ENCODE data around the gene ZBED6. TPM values are rescaled to one million over a fixed set of nuclear protein-coding genes. Genes with fewer than 3 reads are reported as not detected.

The ZBED6 gene, protein sequence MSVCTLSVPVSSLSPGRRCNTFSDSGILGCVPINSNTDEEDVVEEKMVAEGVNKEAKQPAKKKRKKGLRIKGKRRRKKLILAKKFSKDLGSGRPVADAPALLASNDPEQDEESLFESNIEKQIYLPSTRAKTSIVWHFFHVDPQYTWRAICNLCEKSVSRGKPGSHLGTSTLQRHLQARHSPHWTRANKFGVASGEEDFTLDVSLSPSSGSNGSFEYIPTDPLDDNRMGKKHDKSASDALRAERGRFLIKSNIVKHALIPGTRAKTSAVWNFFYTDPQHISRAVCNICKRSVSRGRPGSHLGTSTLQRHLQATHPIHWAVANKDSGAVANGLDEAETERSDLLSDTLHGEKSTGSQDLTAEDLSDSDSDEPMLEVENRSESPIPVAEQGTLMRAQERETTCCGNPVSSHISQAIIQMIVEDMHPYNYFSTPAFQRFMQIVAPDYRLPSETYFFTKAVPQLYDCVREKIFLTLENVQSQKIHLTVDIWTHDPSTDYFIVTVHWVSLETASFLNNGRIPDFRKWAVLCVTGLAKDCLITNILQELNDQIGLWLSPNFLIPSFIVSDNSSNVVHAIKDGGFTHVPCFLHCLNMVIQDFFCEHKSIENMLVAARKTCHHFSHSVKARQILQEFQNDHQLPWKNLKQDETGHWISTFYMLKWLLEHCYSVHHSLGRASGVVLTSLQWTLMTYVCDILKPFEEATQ (N-terminal part only)
- polyA plus RNA-seq (2012; ENCODE audit: insufficient read length, low read depth), result 0.83 TPM

DNA sequence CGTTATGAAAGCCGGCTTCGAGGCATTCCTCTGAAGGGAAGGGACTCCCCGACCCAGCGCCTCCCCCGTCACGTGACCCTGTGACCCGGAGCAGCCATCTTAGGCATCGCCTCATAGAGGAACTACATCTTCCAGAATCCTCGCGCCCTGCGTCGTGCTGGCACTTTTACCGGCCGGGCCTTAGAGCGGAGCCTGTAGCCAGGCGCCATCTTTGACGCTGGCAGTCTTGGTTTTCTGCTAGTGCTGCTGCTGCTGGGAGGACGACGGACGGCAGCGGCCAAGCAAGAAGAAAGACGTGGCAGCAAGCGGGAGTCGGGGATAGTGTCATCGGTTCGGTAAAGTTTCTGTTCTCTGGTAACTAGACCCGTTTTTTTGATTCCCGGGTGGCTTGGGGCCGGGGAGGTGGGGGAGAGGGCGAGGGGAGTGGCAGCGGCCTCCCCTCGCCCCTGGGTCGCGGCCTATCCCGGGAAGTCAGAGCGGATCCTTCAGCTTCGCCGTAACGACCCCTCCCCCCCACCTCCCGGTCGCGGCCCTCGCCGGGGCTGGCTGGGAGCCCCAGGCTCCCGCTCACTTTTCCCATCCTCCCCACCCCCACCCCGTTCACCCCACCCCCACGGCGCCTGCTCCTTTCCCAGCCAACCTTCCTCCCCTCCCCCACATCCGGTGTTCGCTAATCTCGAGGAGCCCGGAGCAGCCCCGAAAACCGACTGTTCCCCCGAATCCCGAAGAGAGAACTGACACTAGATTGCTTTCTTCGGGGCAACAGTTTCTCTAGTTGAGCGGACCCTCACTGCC, at the start of gene ZBED6, which contains the start of gene ZC3H11A:
TSS of gene ZBED6 (plus strand) at position 183 of the 795 bp plus-strand sequence. CDS start 1,900 bp downstream, outside the sequence.
TSS of gene ZC3H11A (plus strand) at position 183 of the 795 bp plus-strand sequence. CDS start 21,448 bp downstream, outside the sequence.
- TF ChIP-seq SIN3A (IDR thresholded peaks at IDR 0.05; ENCODE audit: borderline replicate concordance, insufficient read depth, low read length), result no peak
- no peak for TF ChIP-seq FOXP2 (optimal IDR thresholded peaks at IDR 0.05; ENCODE audit: borderline replicate concordance, extremely low read depth, extremely low read length, insufficient read depth)
- peak; percentile 84 for TF ChIP-seq POLR2AphosphoS5 (IDR thresholded peaks at IDR 0.05; ENCODE audit: low read depth, low read length)
- TF ChIP-seq TAF1 (IDR thresholded peaks at IDR 0.05; ENCODE audit: borderline replicate concordance, insufficient read depth, low read length), result peak; percentile 79
- TF ChIP-seq, protein P1, sequence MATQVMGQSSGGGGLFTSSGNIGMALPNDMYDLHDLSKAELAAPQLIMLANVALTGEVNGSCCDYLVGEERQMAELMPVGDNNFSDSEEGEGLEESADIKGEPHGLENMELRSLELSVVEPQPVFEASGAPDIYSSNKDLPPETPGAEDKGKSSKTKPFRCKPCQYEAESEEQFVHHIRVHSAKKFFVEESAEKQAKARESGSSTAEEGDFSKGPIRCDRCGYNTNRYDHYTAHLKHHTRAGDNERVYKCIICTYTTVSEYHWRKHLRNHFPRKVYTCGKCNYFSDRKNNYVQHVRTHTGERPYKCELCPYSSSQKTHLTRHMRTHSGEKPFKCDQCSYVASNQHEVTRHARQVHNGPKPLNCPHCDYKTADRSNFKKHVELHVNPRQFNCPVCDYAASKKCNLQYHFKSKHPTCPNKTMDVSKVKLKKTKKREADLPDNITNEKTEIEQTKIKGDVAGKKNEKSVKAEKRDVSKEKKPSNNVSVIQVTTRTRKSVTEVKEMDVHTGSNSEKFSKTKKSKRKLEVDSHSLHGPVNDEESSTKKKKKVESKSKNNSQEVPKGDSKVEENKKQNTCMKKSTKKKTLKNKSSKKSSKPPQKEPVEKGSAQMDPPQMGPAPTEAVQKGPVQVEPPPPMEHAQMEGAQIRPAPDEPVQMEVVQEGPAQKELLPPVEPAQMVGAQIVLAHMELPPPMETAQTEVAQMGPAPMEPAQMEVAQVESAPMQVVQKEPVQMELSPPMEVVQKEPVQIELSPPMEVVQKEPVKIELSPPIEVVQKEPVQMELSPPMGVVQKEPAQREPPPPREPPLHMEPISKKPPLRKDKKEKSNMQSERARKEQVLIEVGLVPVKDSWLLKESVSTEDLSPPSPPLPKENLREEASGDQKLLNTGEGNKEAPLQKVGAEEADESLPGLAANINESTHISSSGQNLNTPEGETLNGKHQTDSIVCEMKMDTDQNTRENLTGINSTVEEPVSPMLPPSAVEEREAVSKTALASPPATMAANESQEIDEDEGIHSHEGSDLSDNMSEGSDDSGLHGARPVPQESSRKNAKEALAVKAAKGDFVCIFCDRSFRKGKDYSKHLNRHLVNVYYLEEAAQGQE (IDR thresholded peaks at IDR 0.05; ENCODE audit: insufficient read depth in 1 of 2, low read depth in 2 of 2, low read length in 2 of 2), result no peak

DNA sequence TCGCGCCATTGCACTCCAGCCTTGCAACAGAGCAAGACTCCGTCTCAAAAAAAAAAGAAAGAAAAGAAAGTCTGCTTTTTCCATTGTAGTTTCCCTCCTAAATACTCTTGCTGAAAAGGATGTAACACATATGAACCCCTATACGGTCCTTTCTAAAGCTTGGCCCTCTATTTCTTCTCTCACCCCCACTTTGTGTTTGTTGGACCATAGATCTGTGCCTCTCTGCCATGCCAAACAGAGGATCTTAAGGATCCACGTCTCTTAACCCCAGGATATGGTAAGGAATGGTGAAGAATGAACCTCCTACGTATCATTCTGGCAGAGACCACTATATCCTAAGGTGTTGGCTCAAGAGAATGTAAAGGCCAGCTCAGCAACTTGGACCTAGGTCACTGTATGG, 49.1 kb upstream of the ZBED6 start:
- TF ChIP-seq TAF1 (IDR thresholded peaks at IDR 0.05; ENCODE audit: borderline replicate concordance, insufficient read depth, low read length) (no peak), FOXP2 (optimal IDR thresholded peaks at IDR 0.05; ENCODE audit: borderline replicate concordance, extremely low read depth, extremely low read length, insufficient read depth) (no peak), SIN3A (IDR thresholded peaks at IDR 0.05; ENCODE audit: borderline replicate concordance, insufficient read depth, low read length) (no peak), POLR2AphosphoS5 (IDR thresholded peaks at IDR 0.05; ENCODE audit: low read depth, low read length) (no peak)
- TF ChIP-seq, protein P1 (IDR thresholded peaks at IDR 0.05; ENCODE audit: insufficient read depth in 1 of 2, low read depth in 2 of 2, low read length in 2 of 2), result no peak

DNA sequence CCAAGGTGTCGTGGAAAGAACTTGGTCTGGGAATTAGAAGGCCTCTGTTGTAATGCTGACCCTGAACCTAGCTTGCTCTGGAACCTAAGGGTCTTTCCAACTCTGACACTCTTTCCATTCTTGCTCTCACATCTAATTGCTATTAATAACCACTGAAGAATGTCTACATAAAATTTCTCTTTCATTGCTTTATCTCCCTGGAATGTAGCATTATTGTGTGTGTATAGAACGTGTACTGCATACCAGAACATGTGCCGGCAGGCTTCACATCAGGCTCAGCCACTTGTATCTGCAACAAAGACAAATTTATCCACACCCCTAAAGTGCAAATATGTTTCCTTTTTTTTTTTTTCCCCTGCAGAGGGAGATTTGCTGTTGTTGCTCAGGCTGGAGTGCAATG, 44.4 kb upstream of the ZBED6 start:
- no peak for TF ChIP-seq TAF1 (IDR thresholded peaks at IDR 0.05; ENCODE audit: borderline replicate concordance, insufficient read depth, low read length)
- no peak for TF ChIP-seq POLR2AphosphoS5 (IDR thresholded peaks at IDR 0.05; ENCODE audit: low read depth, low read length)
- TF ChIP-seq, protein P1 (IDR thresholded peaks at IDR 0.05; ENCODE audit: insufficient read depth in 1 of 2, low read depth in 2 of 2, low read length in 2 of 2), result no peak
- no peak for TF ChIP-seq FOXP2 (optimal IDR thresholded peaks at IDR 0.05; ENCODE audit: borderline replicate concordance, extremely low read depth, extremely low read length, insufficient read depth)
- no peak for TF ChIP-seq SIN3A (IDR thresholded peaks at IDR 0.05; ENCODE audit: borderline replicate concordance, insufficient read depth, low read length)

DNA sequence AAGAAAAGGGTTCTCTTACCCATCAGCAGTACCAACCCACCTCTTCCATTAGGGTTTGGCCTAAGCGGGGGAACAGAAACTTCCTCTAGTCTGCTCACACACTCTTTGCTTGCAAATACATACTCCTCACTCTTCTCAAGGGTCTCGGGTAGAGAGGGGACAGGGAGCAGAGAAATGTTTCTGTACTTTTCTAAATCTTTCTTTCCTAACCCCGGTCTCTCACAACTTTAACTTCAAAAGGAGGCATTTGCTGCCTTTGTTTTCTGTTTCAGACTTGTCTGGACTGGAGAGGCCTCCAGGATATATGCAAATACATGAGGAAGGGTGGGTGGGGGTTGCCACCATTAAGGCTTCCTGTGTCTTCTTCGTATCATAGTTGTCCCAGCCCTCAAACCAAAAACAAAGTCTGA, 41.0 kb upstream of the ZBED6 start:
- TF ChIP-seq SIN3A (IDR thresholded peaks at IDR 0.05; ENCODE audit: borderline replicate concordance, insufficient read depth, low read length) (no peak), TAF1 (IDR thresholded peaks at IDR 0.05; ENCODE audit: borderline replicate concordance, insufficient read depth, low read length) (no peak), POLR2AphosphoS5 (IDR thresholded peaks at IDR 0.05; ENCODE audit: low read depth, low read length) (no peak), FOXP2 (optimal IDR thresholded peaks at IDR 0.05; ENCODE audit: borderline replicate concordance, extremely low read depth, extremely low read length, insufficient read depth) (no peak)
- TF ChIP-seq, protein P1 (IDR thresholded peaks at IDR 0.05; ENCODE audit: insufficient read depth in 1 of 2, low read depth in 2 of 2, low read length in 2 of 2), result no peak

All from PFSK-1 (cell line).